Measurements from ENCODE around the gene GATA5.

GATA5 gene

GRCh38 chr20:62477669-62478455, 2.1 kb upstream of the GATA5 start:
- Histone ChIP-seq H3K27me3 (ENCODE audit: insufficient read depth, low read length, poor library complexity) (peaks cover 35% of the 10 kb centered on the region), H3K4me1 (ENCODE audit: control insufficient read depth, low read depth, low read length) (peaks cover 5% of the 10 kb centered on the region), H3K18ac (ENCODE audit: low read length) (no peak overlapping the region), H3K4me3 (ENCODE audit: low read length) (no peak overlapping the region), H3K23ac (ENCODE audit: low read length) (no peak overlapping the region), H3K27ac (ENCODE audit: low read depth, low read length) (no peak overlapping the region), H3K56ac (ENCODE audit: low read length) (peak overlapping the region; percentile 1), H4K8ac (ENCODE audit: low read depth, low read length) (no peak overlapping the region), H3K9ac (ENCODE audit: low read length) (no peak overlapping the region), H3K4ac (ENCODE audit: low read depth, low read length) (no peak overlapping the region), H3K79me2 (ENCODE audit: control insufficient read depth, insufficient read depth, low read length) (no peaks in the 10 kb centered on the region), H3K79me1 (ENCODE audit: low read length) (no peaks in the 10 kb centered on the region), H2BK5ac (ENCODE audit: low read length) (no peak overlapping the region), H2AK5ac (ENCODE audit: low read length) (no peak overlapping the region), H3K4me2 (ENCODE audit: low read length) (no peak overlapping the region), H2BK120ac (ENCODE audit: low read depth, low read length) (no peak overlapping the region), H2BK15ac (replicated peaks; ENCODE audit: low read depth) (no peak overlapping the region), H3K36me3 (ENCODE audit: control insufficient read depth, insufficient read depth, low read length) (no peaks in the 10 kb centered on the region), H4K5ac (ENCODE audit: low read length) (no peak overlapping the region)
- no peak for DNase-seq
- no CpG with 5 or more reads among the region's 37 CpGs for WGBS (ENCODE audit: extremely low coverage, insufficient coverage, low lambda C conversion rate)

GRCh38 chr20:62476056-62476838, 452 bp upstream of the GATA5 start:
- Histone ChIP-seq H2BK5ac (ENCODE audit: low read length) (no peak overlapping the region), H2AK5ac (ENCODE audit: low read length) (no peak overlapping the region), H3K4ac (ENCODE audit: low read depth, low read length) (no peak overlapping the region), H3K4me1 (ENCODE audit: control insufficient read depth, low read depth, low read length) (no peaks in the 10 kb centered on the region), H3K27ac (ENCODE audit: low read depth, low read length) (no peak overlapping the region), H3K36me3 (ENCODE audit: control insufficient read depth, insufficient read depth, low read length) (no peaks in the 10 kb centered on the region), H2BK15ac (replicated peaks; ENCODE audit: low read depth) (no peak overlapping the region), H3K56ac (ENCODE audit: low read length) (peak overlapping the region; percentile 80), H3K9ac (ENCODE audit: low read length) (peak overlapping the region; percentile 63), H3K18ac (ENCODE audit: low read length) (peak overlapping the region; percentile 57), H3K79me1 (ENCODE audit: low read length) (no peaks in the 10 kb centered on the region), H3K4me3 (ENCODE audit: low read length) (no peak overlapping the region), H4K8ac (ENCODE audit: low read depth, low read length) (no peak overlapping the region), H2BK120ac (ENCODE audit: low read depth, low read length) (no peak overlapping the region), H3K79me2 (ENCODE audit: control insufficient read depth, insufficient read depth, low read length) (no peaks in the 10 kb centered on the region), H4K5ac (ENCODE audit: low read length) (no peak overlapping the region), H3K4me2 (ENCODE audit: low read length) (peak overlapping the region; percentile 64), H3K27me3 (ENCODE audit: insufficient read depth, low read length, poor library complexity) (peaks cover 32% of the 10 kb centered on the region), H3K23ac (ENCODE audit: low read length) (peak overlapping the region; percentile 45)
- DNase-seq, result peak; percentile 47
- WGBS (ENCODE audit: extremely low coverage, insufficient coverage, low lambda C conversion rate), result no CpG with 5 or more reads among the region's 82 CpGs

- Histone ChIP-seq H3K4me1 (ENCODE audit: control insufficient read depth, low read depth, low read length) (no peaks in the 10 kb centered on the region), H4K8ac (ENCODE audit: low read depth, low read length) (no peak overlapping the region), H2BK5ac (ENCODE audit: low read length) (no peak overlapping the region), H3K9ac (ENCODE audit: low read length) (peak overlapping the region; percentile 36), H3K27me3 (ENCODE audit: insufficient read depth, low read length, poor library complexity) (peaks cover 31% of the 10 kb centered on the region), H3K23ac (ENCODE audit: low read length) (no peak overlapping the region), H3K27ac (ENCODE audit: low read depth, low read length) (no peak overlapping the region), H2BK15ac (replicated peaks; ENCODE audit: low read depth) (no peak overlapping the region), H4K5ac (ENCODE audit: low read length) (no peak overlapping the region), H3K4me3 (ENCODE audit: low read length) (peak overlapping the region; percentile 11), H3K79me2 (ENCODE audit: control insufficient read depth, insufficient read depth, low read length) (no peaks in the 10 kb centered on the region), H3K4me2 (ENCODE audit: low read length) (peak overlapping the region; percentile 74), H3K36me3 (ENCODE audit: control insufficient read depth, insufficient read depth, low read length) (no peaks in the 10 kb centered on the region), H2AK5ac (ENCODE audit: low read length) (no peak overlapping the region), H3K4ac (ENCODE audit: low read depth, low read length) (peak overlapping the region; percentile 2), H3K18ac (ENCODE audit: low read length) (peak overlapping the region; percentile 22), H3K79me1 (ENCODE audit: low read length) (no peaks in the 10 kb centered on the region), H3K56ac (ENCODE audit: low read length) (peak overlapping the region; percentile 67), H2BK120ac (ENCODE audit: low read depth, low read length) (no peak overlapping the region)
- DNase-seq, result peak; percentile 34
- WGBS (ENCODE audit: extremely low coverage, insufficient coverage, low lambda C conversion rate), result no CpG with 5 or more reads among the region's 93 CpGs
Observed at GRCh38 chr20:62475027-62475771, 596 bp downstream of the GATA5 start.

GRCh38 chr20:62474604-62475026, 1.2 kb downstream of the GATA5 start:
- H3K27me3 ChIP-seq (ENCODE audit: insufficient read depth, low read length, poor library complexity), result peaks cover 31% of the 10 kb centered on the region

GRCh38 chr20:62473717-62474603, 1.8 kb downstream of the GATA5 start:
- H3K4ac ChIP-seq (ENCODE audit: low read depth, low read length), result no peak overlapping the region
- H4K5ac ChIP-seq (ENCODE audit: low read length), result no peak overlapping the region
- H2BK120ac ChIP-seq (ENCODE audit: low read depth, low read length), result no peak overlapping the region
- H3K18ac ChIP-seq (ENCODE audit: low read length), result peak overlapping the region; percentile 19
- no peaks in the 10 kb centered on the region for H3K79me2 ChIP-seq (ENCODE audit: control insufficient read depth, insufficient read depth, low read length)
- no peaks in the 10 kb centered on the region for H3K79me1 ChIP-seq (ENCODE audit: low read length)
- H3K4me3 ChIP-seq (ENCODE audit: low read length), result no peak overlapping the region
- no peaks in the 10 kb centered on the region for H3K36me3 ChIP-seq (ENCODE audit: control insufficient read depth, insufficient read depth, low read length)
- no CpG with 5 or more reads among the region's 52 CpGs for WGBS (ENCODE audit: extremely low coverage, insufficient coverage, low lambda C conversion rate)
- no peak overlapping the region for H4K8ac ChIP-seq (ENCODE audit: low read depth, low read length)
- H3K56ac ChIP-seq (ENCODE audit: low read length), result peak overlapping the region; percentile 43
- peak; percentile 71 for DNase-seq
- H2BK15ac ChIP-seq (replicated peaks; ENCODE audit: low read depth), result no peak overlapping the region
- H3K27ac ChIP-seq (ENCODE audit: low read depth, low read length), result no peak overlapping the region
- peak overlapping the region; percentile 36 for H3K4me2 ChIP-seq (ENCODE audit: low read length)
- H3K4me1 ChIP-seq (ENCODE audit: control insufficient read depth, low read depth, low read length), result no peaks in the 10 kb centered on the region
- H2BK5ac ChIP-seq (ENCODE audit: low read length), result no peak overlapping the region
- peak overlapping the region; percentile 37 for H3K9ac ChIP-seq (ENCODE audit: low read length)
- no peak overlapping the region for H2AK5ac ChIP-seq (ENCODE audit: low read length)
- H3K23ac ChIP-seq (ENCODE audit: low read length), result no peak overlapping the region
- H3K27me3 ChIP-seq (ENCODE audit: insufficient read depth, low read length, poor library complexity), result peaks cover 26% of the 10 kb centered on the region

More at GRCh38 chr20:62474604-62475026, 1.2 kb downstream of the GATA5 start:
- Histone ChIP-seq H3K4ac (ENCODE audit: low read depth, low read length) (peak overlapping the region; percentile 2), H3K4me1 (ENCODE audit: control insufficient read depth, low read depth, low read length) (no peaks in the 10 kb centered on the region), H2BK5ac (ENCODE audit: low read length) (no peak overlapping the region), H3K9ac (ENCODE audit: low read length) (peak overlapping the region; percentile 19), H4K5ac (ENCODE audit: low read length) (no peak overlapping the region), H3K79me2 (ENCODE audit: control insufficient read depth, insufficient read depth, low read length) (no peaks in the 10 kb centered on the region), H3K23ac (ENCODE audit: low read length) (no peak overlapping the region), H2AK5ac (ENCODE audit: low read length) (no peak overlapping the region), H3K56ac (ENCODE audit: low read length) (peak overlapping the region; percentile 67), H3K4me2 (ENCODE audit: low read length) (peak overlapping the region; percentile 74), H4K8ac (ENCODE audit: low read depth, low read length) (no peak overlapping the region), H2BK120ac (ENCODE audit: low read depth, low read length) (no peak overlapping the region), H2BK15ac (replicated peaks; ENCODE audit: low read depth) (no peak overlapping the region), H3K4me3 (ENCODE audit: low read length) (no peak overlapping the region), H3K79me1 (ENCODE audit: low read length) (no peaks in the 10 kb centered on the region), H3K36me3 (ENCODE audit: control insufficient read depth, insufficient read depth, low read length) (no peaks in the 10 kb centered on the region), H3K27ac (ENCODE audit: low read depth, low read length) (no peak overlapping the region), H3K18ac (ENCODE audit: low read length) (peak overlapping the region; percentile 22)
- no peak for DNase-seq
- WGBS (ENCODE audit: extremely low coverage, insufficient coverage, low lambda C conversion rate), result no CpG with 5 or more reads among the region's 25 CpGs

Measured in mesendoderm (in vitro differentiated cells).